Tibial nerve (tissue), 4 donors: ENCODE data around the gene SMIM7.

ENCODE experiments used
- EP300 ChIP-seq, 2 donors: sonication (generic); formaldehyde crosslinking; IDR thresholded peaks; one replicate each; pipeline ENCODE4 v1.6.1; 2017; ENCODE audit warnings: antibody characterized with exemption in 2 of 2, mild to moderate bottlenecking in 1 of 2
- POLR2A ChIP-seq, 2 donors: fragments of 450-650 bp; IDR thresholded peaks; one replicate each; pipeline ENCODE4 v1.6.1; 2017; ENCODE audit warnings: antibody characterized with exemption in 2 of 2, mild to moderate bottlenecking in 2 of 2, moderate library complexity in 2 of 2
- TF ChIP-seq, protein P1 (sequence below), 5 experiments: fragments of 200-600 bp in 3 of 5; fragments of 450-650 bp in 2 of 5; sonication (generic) in 3 of 5; IDR thresholded peaks; one replicate each; pipeline ENCODE4 v1.5.1; 2016 to 2019; ENCODE audit warnings: antibody characterized with exemption in 5 of 5, mild to moderate bottlenecking in 3 of 5, moderate library complexity in 2 of 5

GRCh38 chr19:16628984-16629691, 30.8 kb downstream of the SMIM7 start:
- TF ChIP-seq, protein P1, sequence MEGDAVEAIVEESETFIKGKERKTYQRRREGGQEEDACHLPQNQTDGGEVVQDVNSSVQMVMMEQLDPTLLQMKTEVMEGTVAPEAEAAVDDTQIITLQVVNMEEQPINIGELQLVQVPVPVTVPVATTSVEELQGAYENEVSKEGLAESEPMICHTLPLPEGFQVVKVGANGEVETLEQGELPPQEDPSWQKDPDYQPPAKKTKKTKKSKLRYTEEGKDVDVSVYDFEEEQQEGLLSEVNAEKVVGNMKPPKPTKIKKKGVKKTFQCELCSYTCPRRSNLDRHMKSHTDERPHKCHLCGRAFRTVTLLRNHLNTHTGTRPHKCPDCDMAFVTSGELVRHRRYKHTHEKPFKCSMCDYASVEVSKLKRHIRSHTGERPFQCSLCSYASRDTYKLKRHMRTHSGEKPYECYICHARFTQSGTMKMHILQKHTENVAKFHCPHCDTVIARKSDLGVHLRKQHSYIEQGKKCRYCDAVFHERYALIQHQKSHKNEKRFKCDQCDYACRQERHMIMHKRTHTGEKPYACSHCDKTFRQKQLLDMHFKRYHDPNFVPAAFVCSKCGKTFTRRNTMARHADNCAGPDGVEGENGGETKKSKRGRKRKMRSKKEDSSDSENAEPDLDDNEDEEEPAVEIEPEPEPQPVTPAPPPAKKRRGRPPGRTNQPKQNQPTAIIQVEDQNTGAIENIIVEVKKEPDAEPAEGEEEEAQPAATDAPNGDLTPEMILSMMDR (IDR thresholded peaks at IDR 0.05) = no peak
- TF ChIP-seq POLR2A (IDR thresholded peaks at IDR 0.05) (no peak), EP300 (IDR thresholded peaks at IDR 0.05) (peak in 1 of 2 donors; percentile 75)
